CD14-positive monocyte (primary cell): ENCODE results near the gene SART3. TPM values are rescaled to one million over a fixed set of nuclear protein-coding genes. Genes with fewer than 3 reads are reported as not detected.

ENCODE experiments used
- DNase-seq, 3 donors: peaks; one replicate each; pipeline ENCODE4 v3.0.0-alpha.2; 2011 to 2022
- H2AFZ ChIP-seq: 2 replicates; pipeline ENCODE4 v1.6.0; 2012; ENCODE audit warnings: mild to moderate bottlenecking, low read depth, low read length, inconsistent platforms; ENCODE audit not compliant: insufficient read depth, poor library complexity, severe bottlenecking
- H3K27ac ChIP-seq, 2 donors: 1 replicate in 1 of 2; 2 replicates in 1 of 2; pipeline ENCODE4 v1.5.1; 2012 to 2013; ENCODE audit warnings: low read length in 2 of 2, control low read depth in 1 of 2, inconsistent platforms in 1 of 2, low read depth in 1 of 2, mild to moderate bottlenecking in 1 of 2
- H3K27me3 ChIP-seq, 2 donors: one replicate each; pipeline versions ENCODE4 v1.6.0 to v1.6.1; 2011 to 2013; ENCODE audit warnings: low read length in 2 of 2; ENCODE audit not compliant: control insufficient read depth in 2 of 2, insufficient read depth in 2 of 2
- H3K36me3 ChIP-seq, 2 donors: replicated peaks in 1 of 2; 1 replicate in 1 of 2; 2 replicates in 1 of 2; pipeline versions ENCODE4 v1.5.1 to v1.6.1; 2012 to 2013; ENCODE audit warnings: low read length in 2 of 2, control low read depth in 1 of 2, inconsistent platforms in 1 of 2, mild to moderate bottlenecking in 1 of 2; ENCODE audit not compliant: insufficient read depth in 2 of 2, control insufficient read depth in 1 of 2
- H3K4me1 ChIP-seq, 2 donors: 1 replicate in 1 of 2; 2 replicates in 1 of 2; pipeline versions ENCODE4 v1.5.1 to v1.6.1; 2012 to 2013; ENCODE audit warnings: low read length in 2 of 2, control low read depth in 1 of 2, inconsistent platforms in 1 of 2, mild to moderate bottlenecking in 1 of 2, moderate library complexity in 1 of 2; ENCODE audit not compliant: insufficient read depth in 2 of 2, control insufficient read depth in 1 of 2
- H3K4me2 ChIP-seq: replicated peaks from 2 replicates; pipeline ENCODE3; 2012; ENCODE audit warnings: low read length, moderate library complexity, mild to moderate bottlenecking; ENCODE audit not compliant: poor library complexity, severe bottlenecking; ENCODE audit errors: extremely low read depth
- H3K4me3 ChIP-seq, 3 experiments: fragments of 200-600 bp in 1 of 3; sonication (generic) in 1 of 3; replicated peaks in 1 of 3; 1 replicate in 2 of 3; 2 replicates in 1 of 3; pipeline ENCODE4 v1.5.1; 2011 to 2013; ENCODE audit warnings: low read length in 3 of 3, mild to moderate bottlenecking in 3 of 3, control low read depth in 2 of 3, low read depth in 2 of 3, inconsistent platforms in 1 of 3, moderate library complexity in 1 of 3
- H3K79me2 ChIP-seq: 2 replicates; pipeline ENCODE4 v1.6.0; 2012; ENCODE audit warnings: mild to moderate bottlenecking, control low read depth, inconsistent platforms, low read length, moderate library complexity; ENCODE audit not compliant: insufficient read depth
- H3K9ac ChIP-seq: 2 replicates; pipeline ENCODE4 v1.6.0; 2017; ENCODE audit warnings: low read length, mild to moderate bottlenecking; ENCODE audit not compliant: insufficient read depth, poor library complexity, severe bottlenecking
- H3K9me3 ChIP-seq, 2 donors: replicated peaks in 1 of 2; 1 replicate in 1 of 2; 2 replicates in 1 of 2; pipeline versions ENCODE4 v1.5.1 to v1.6.1; 2012 to 2013; ENCODE audit warnings: low read length in 2 of 2, control low read depth in 1 of 2; ENCODE audit not compliant: control insufficient read depth in 1 of 2, insufficient read depth in 1 of 2
- H4K20me1 ChIP-seq: 2 replicates; pipeline ENCODE4 v1.6.0; 2012; ENCODE audit warnings: mild to moderate bottlenecking, low read length, control low read depth, moderate library complexity; ENCODE audit not compliant: insufficient read depth
- H3K27ac Mint-ChIP-seq, 7 donors: one replicate each; pipeline ENCODE4 v1.8.0; 2020; ENCODE audit warnings: mild to moderate bottlenecking in 7 of 7, mixed read lengths in 7 of 7, moderate library complexity in 6 of 7, inconsistent platforms in 2 of 7
- H3K27me3 Mint-ChIP-seq, 3 donors: one replicate each; pipeline ENCODE4 v1.8.0; 2021 to 2022; ENCODE audit warnings: low read depth in 3 of 3, mild to moderate bottlenecking in 3 of 3, mixed read lengths in 3 of 3, moderate library complexity in 3 of 3, inconsistent platforms in 1 of 3
- H3K36me3 Mint-ChIP-seq, 2 donors: one replicate each; pipeline ENCODE4 v1.8.0; 2020; ENCODE audit warnings: mixed read lengths in 2 of 2, inconsistent platforms in 1 of 2, mild to moderate bottlenecking in 1 of 2
- H3K4me1 Mint-ChIP-seq: one replicate; pipeline ENCODE4 v1.8.0; 2020; ENCODE audit warnings: mild to moderate bottlenecking, mixed read lengths
- H3K4me3 Mint-ChIP-seq, 2 donors: one replicate each; pipeline ENCODE4 v1.8.0; 2020; ENCODE audit warnings: mild to moderate bottlenecking in 2 of 2, mixed read lengths in 2 of 2, moderate library complexity in 1 of 2
- H3K9me3 Mint-ChIP-seq, 7 donors: one replicate each; pipeline ENCODE4 v1.8.0; 2020 to 2022; ENCODE audit warnings: mixed read lengths in 7 of 7, mild to moderate bottlenecking in 6 of 7, moderate library complexity in 6 of 7, inconsistent platforms in 2 of 7
- WGBS: methylation state at CpG from one replicate; pipeline ENCODE4 v1.1.5; 2013; ENCODE audit warnings: missing lambda C conversion rate; ENCODE audit not compliant: insufficient coverage; 5-methylcytosine and 5-hydroxymethylcytosine counted together
- intact Hi-C, 2 donors: fragments of 100-400 bp; cut with micrococcal nuclease; formaldehyde crosslinking; loops; one replicate each; pipeline versions ENCODE4 v1.15.0 to v1.15.1; 2023
- polyA plus RNA-seq, 3 donors: library from polyadenylated mRNA; depleted of rRNA in 1 of 3; unstranded in 2 of 3; stranded (reverse) in 1 of 3; fragments of 300-500 nt in 2 of 3; fragments of >200 nt in 1 of 3; fragmentation: Illumina TruSeq in 2 of 3; gene quantifications; 1 replicate in 2 of 3; 2 replicates in 1 of 3; pipeline ENCODE4 v1.2.3, GENCODE V29; 2012 to 2021
- TF ChIP-seq, protein P1 (sequence below): fragments of 200-600 bp; IDR thresholded peaks from one replicate; pipeline ENCODE4 v1.8.0; 2022; ENCODE audit warnings: antibody characterized with exemption, mild to moderate bottlenecking

The SART3 gene
- polyA plus RNA-seq, 3 donors, result 10.3 to 20.9 (median 20.6) TPM

DNA sequence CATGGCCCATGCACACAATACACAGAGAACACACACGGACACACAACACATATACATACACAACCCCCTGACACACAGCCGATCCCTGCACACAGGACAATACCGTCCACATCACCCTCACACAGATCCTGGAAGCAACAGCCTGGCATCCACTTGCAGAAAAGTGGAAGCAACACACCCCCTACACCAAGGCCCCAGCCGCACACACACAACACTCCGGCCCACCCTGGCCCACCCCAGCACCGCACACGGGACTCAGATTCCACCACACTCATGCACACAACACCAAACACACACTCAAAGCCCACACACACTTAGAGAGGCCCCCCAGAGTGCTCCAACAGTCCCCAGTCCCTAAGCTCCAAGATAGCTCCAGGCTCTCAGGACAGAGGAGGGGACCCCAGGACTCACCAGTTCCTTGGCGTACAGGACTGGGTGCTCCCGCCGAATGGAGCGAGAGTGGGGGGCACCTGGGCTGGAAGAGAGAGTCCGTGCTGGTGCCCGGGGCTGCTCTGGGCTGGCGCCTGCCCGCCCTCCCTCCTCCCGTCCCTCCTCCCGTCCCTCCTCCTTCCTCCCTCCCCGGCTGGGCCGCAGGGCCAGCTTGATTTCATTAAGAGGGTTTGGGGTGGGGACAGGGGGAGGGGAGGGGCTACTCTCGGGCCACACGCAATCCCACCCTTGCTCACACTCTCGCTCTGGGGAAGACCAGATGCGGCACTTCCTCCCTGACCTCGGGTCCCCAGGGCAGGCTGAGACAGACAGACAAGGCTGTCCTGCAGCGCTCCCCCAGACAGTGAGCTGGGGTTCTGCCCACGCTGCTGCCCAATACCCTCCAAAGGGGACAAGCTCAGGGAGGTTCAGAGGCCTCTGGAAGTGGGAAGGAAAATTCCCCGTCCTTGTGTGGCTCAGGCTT, 36.8 kb upstream of the SART3 start, which contains the start of gene TMEM119:
Gene TMEM119, minus strand, starts transcription at position 526 of the 913 bp plus-strand sequence. CDS start 5,701 bp downstream, outside the sequence.
- Histone ChIP-seq H3K4me3 (no peak within 1 kb of the TSS), H4K20me1 (no peaks in the 10 kb centered on the region), H3K9ac (peak within 1 kb of the TSS; percentile 8), H3K36me3 (no peaks in the 10 kb centered on the region), H3K79me2 (no peaks in the 10 kb centered on the region), H3K27ac (no peak within 1 kb of the TSS), H2AFZ (no peak within 1 kb of the TSS), H3K4me2 (no peak within 1 kb of the TSS), H3K4me1 (no peaks in the 10 kb centered on the region), H3K9me3 (no peaks in the 10 kb centered on the region), H3K27me3 (no peaks in the 10 kb centered on the region)
- Mint-ChIP-seq H3K27me3 (peaks cover 1 to 2% (median 2%) of the 10 kb centered on the region in 3 donors), H3K4me3 (no peak within 1 kb of the TSS), H3K9me3 (peaks cover 0 to 1% (median 0%) of the 10 kb centered on the region in 7 donors), H3K27ac (peak within 1 kb of the TSS in 2 of 7 donors; percentile 9 to 28), H3K36me3 (no peaks in the 10 kb centered on the region), H3K4me1 (peaks cover 6% of the 10 kb centered on the region)
- DNase-seq, result no peak
- 62% methylated on average over 10 of the region's 27 CpGs for WGBS
- TF ChIP-seq, protein P1, sequence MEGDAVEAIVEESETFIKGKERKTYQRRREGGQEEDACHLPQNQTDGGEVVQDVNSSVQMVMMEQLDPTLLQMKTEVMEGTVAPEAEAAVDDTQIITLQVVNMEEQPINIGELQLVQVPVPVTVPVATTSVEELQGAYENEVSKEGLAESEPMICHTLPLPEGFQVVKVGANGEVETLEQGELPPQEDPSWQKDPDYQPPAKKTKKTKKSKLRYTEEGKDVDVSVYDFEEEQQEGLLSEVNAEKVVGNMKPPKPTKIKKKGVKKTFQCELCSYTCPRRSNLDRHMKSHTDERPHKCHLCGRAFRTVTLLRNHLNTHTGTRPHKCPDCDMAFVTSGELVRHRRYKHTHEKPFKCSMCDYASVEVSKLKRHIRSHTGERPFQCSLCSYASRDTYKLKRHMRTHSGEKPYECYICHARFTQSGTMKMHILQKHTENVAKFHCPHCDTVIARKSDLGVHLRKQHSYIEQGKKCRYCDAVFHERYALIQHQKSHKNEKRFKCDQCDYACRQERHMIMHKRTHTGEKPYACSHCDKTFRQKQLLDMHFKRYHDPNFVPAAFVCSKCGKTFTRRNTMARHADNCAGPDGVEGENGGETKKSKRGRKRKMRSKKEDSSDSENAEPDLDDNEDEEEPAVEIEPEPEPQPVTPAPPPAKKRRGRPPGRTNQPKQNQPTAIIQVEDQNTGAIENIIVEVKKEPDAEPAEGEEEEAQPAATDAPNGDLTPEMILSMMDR, result no peak
- intact Hi-C loops, result no loop called here

DNA sequence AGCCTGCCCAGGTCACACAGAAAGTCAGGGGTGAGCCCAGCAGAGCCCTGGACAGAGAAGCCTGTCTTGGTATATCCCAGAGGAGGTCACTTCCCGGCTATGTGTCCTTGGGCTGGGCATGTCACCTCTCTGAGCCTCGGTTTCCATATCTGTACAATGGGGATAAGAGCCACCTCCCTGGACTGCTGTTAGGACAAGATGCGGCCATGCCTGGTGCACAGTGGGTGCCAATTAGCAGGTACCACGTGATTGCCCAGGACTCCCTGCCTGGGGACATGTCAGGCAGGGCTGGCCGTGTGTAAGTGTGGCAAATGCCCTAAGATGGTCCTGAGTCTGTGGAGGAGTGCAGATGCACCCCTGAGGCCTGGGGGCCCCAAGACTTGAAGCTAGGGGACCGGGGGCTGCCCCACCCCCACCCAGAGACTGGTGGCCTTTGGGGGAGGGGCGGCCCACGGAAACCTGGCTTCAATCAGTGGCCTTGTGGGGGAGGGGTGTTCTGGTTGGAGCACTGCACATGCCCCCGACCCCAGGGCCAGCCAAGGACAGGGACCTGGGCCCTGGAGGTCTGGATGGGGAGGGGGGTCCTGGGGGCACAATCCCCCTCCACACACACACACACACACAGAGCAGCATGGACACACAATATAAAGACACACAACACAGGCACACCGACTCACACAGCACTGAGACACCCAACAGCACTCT, 36.0 kb upstream of the SART3 start:
- Histone ChIP-seq H3K27me3 (no peaks in the 10 kb centered on the region), H3K9ac (no peak overlapping the region), H3K4me3 (no peak overlapping the region), H3K4me2 (no peak overlapping the region), H3K27ac (no peak overlapping the region), H3K36me3 (no peaks in the 10 kb centered on the region), H3K79me2 (no peaks in the 10 kb centered on the region), H2AFZ (no peak overlapping the region), H3K4me1 (no peaks in the 10 kb centered on the region), H3K9me3 (no peaks in the 10 kb centered on the region), H4K20me1 (no peaks in the 10 kb centered on the region)
- H3K4me1 Mint-ChIP-seq, result peaks cover 6% of the 10 kb centered on the region
- peaks cover 0 to 1% (median 0%) of the 10 kb centered on the region in 7 donors for H3K9me3 Mint-ChIP-seq
- 85% methylated on average over 6 of the region's 10 CpGs for WGBS
- H3K27me3 Mint-ChIP-seq, result peaks cover 1 to 2% (median 2%) of the 10 kb centered on the region in 3 donors
- no peaks in the 10 kb centered on the region for H3K36me3 Mint-ChIP-seq
- TF ChIP-seq, protein P1, result no peak
- no peak for DNase-seq
- intact Hi-C loops, result no loop called here
- no peak overlapping the region for H3K4me3 Mint-ChIP-seq
- H3K27ac Mint-ChIP-seq, result no peak overlapping the region
